Endodermal cell (in vitro differentiated cells): ENCODE measurements around the gene SRA1. TPM values are rescaled to one million over a fixed set of nuclear protein-coding genes. Genes with fewer than 3 reads are reported as not detected.

Source experiments
- DNase-seq: peaks from one replicate; pipeline ENCODE4 v3.0.0-alpha.2; 2017
- H3K27ac ChIP-seq: 2 replicates; pipeline ENCODE4 v1.5.1; 2013; ENCODE audit warnings: mild to moderate bottlenecking, low read depth, low read length, moderate library complexity
- H3K27me3 ChIP-seq: 2 replicates; pipeline ENCODE4 v1.6.1; 2013; ENCODE audit warnings: mild to moderate bottlenecking, low read length, moderate library complexity; ENCODE audit not compliant: insufficient read depth, control insufficient read depth, poor library complexity, severe bottlenecking
- H3K36me3 ChIP-seq: 2 replicates; pipeline ENCODE4 v1.7.0; 2013; ENCODE audit warnings: mild to moderate bottlenecking, low read length, moderate library complexity; ENCODE audit not compliant: control insufficient read depth, insufficient read depth
- H3K4me1 ChIP-seq: one replicate; pipeline ENCODE4 v1.7.0; 2013; ENCODE audit warnings: low read length; ENCODE audit not compliant: control insufficient read depth, insufficient read depth
- H3K4me3 ChIP-seq: 2 replicates; pipeline ENCODE4 v1.5.1; 2013; ENCODE audit warnings: mild to moderate bottlenecking, low read length, moderate library complexity
- H3K9ac ChIP-seq: 2 replicates; pipeline ENCODE4 v1.6.1; 2013; ENCODE audit warnings: mild to moderate bottlenecking, low read length, moderate library complexity; ENCODE audit not compliant: poor library complexity, severe bottlenecking; ENCODE audit errors: extremely low read depth
- H3K9me3 ChIP-seq: 2 replicates; pipeline ENCODE4 v1.6.1; 2013; ENCODE audit warnings: mild to moderate bottlenecking, low read length, moderate library complexity; ENCODE audit not compliant: control insufficient read depth
- H3K27ac Mint-ChIP-seq: 2 replicates; pipeline ENCODE4 v1.8.0; 2020; ENCODE audit warnings: mixed read lengths
- H3K27me3 Mint-ChIP-seq: 2 replicates; pipeline ENCODE4 v1.8.0; 2021; ENCODE audit warnings: mild to moderate bottlenecking, mixed read lengths; ENCODE audit not compliant: insufficient read depth
- H3K36me3 Mint-ChIP-seq: 2 replicates; pipeline ENCODE4 v1.8.0; 2020; ENCODE audit warnings: low read depth, mixed read lengths
- H3K4me1 Mint-ChIP-seq: 2 replicates; pipeline ENCODE4 v1.8.0; 2020; ENCODE audit warnings: mixed read lengths
- H3K4me3 Mint-ChIP-seq: 2 replicates; pipeline ENCODE4 v1.8.0; 2020; ENCODE audit warnings: mild to moderate bottlenecking, moderate library complexity, mixed read lengths
- H3K9me3 Mint-ChIP-seq: 2 replicates; pipeline ENCODE4 v1.8.0; 2020; ENCODE audit warnings: mild to moderate bottlenecking, mixed read lengths
- CTCF ChIP-seq: fragments of 200-600 bp; sonication (generic); conservative IDR thresholded peaks from 2 replicates; pipeline ENCODE4 v1.5.0; 2021; ENCODE audit warnings: antibody characterized with exemption, mild to moderate bottlenecking
- WGBS, 2 experiments: methylation state at CpG; one replicate each; pipeline versions ENCODE4 v1.1.5 to v1.1.7; 2013; ENCODE audit warnings: missing lambda C conversion rate in 2 of 2, mixed read lengths in 1 of 2; ENCODE audit not compliant: insufficient coverage in 1 of 2, insufficient read length in 1 of 2; 5-methylcytosine and 5-hydroxymethylcytosine counted together
- total RNA-seq, 2 donors: library from RNA; stranded (reverse); fragmentation: NEBNext Ultra II Directional in 1 of 2; extraction: Animal tissue kit (Norgen Biotek cat#: 25700) in 1 of 2; gene quantifications; 2 replicates in 1 of 2; 3 replicates in 1 of 2; pipeline ENCODE4 v1.2.1, GENCODE V29; 2021

The SRA1 gene
- total RNA-seq, 2 donors from 2014 or later, result 40.5 to 42.9 TPM

GRCh38 chr5:140555747-140556312 lies 1.4 kb downstream of the SRA1 start:
- peaks cover 22% of the 10 kb centered on the region for H3K4me1 Mint-ChIP-seq
- DNase-seq, result no peak
- H3K36me3 ChIP-seq, result peaks cover 40% of the 10 kb centered on the region
- H3K4me1 ChIP-seq, result no peaks in the 10 kb centered on the region
- 83% methylated on average over 1 of the region's 1 CpG; no CpG with 5 or more reads in 1 of the 2 experiments for WGBS, 2 experiments
- H3K9me3 Mint-ChIP-seq, result no peaks in the 10 kb centered on the region
- H3K27me3 ChIP-seq, result no peaks in the 10 kb centered on the region
- peak overlapping the region; percentile 85 for H3K9ac ChIP-seq
- no peak for TF ChIP-seq CTCF
- H3K27me3 Mint-ChIP-seq, result no peaks in the 10 kb centered on the region
- H3K27ac Mint-ChIP-seq, result no peak overlapping the region
- peak overlapping the region; percentile 85 for H3K4me3 ChIP-seq
- no peak overlapping the region for H3K27ac ChIP-seq
- H3K4me3 Mint-ChIP-seq, result peak overlapping the region; percentile 88
- H3K9me3 ChIP-seq, result no peaks in the 10 kb centered on the region
- H3K36me3 Mint-ChIP-seq, result peaks cover 39% of the 10 kb centered on the region

GRCh38 chr5:140554454-140554853 lies 2.8 kb downstream of the SRA1 start:
- Histone ChIP-seq H3K36me3 (peaks cover 54% of the 10 kb centered on the region), H3K9me3 (no peaks in the 10 kb centered on the region), H3K4me1 (no peaks in the 10 kb centered on the region), H3K27me3 (no peaks in the 10 kb centered on the region), H3K9ac (no peak overlapping the region), H3K27ac (no peak overlapping the region), H3K4me3 (no peak overlapping the region)
- H3K4me3 Mint-ChIP-seq, result no peak overlapping the region
- H3K27ac Mint-ChIP-seq, result no peak overlapping the region
- DNase-seq, result no peak
- 89 to 93% methylated on average over 2 of the region's 2 CpGs for WGBS, 2 experiments
- no peaks in the 10 kb centered on the region for H3K27me3 Mint-ChIP-seq
- TF ChIP-seq CTCF, result no peak
- no peaks in the 10 kb centered on the region for H3K9me3 Mint-ChIP-seq
- peaks cover 22% of the 10 kb centered on the region for H3K4me1 Mint-ChIP-seq
- H3K36me3 Mint-ChIP-seq, result peaks cover 52% of the 10 kb centered on the region

GRCh38 chr5:140553657-140554056 lies 3.6 kb downstream of the SRA1 start:
- no peak for TF ChIP-seq CTCF
- Mint-ChIP-seq H3K36me3 (peaks cover 47% of the 10 kb centered on the region), H3K27ac (peak overlapping the region; percentile 11), H3K9me3 (no peaks in the 10 kb centered on the region), H3K4me1 (peaks cover 27% of the 10 kb centered on the region), H3K4me3 (no peak overlapping the region), H3K27me3 (no peaks in the 10 kb centered on the region)
- Histone ChIP-seq H3K27me3 (no peaks in the 10 kb centered on the region), H3K27ac (no peak overlapping the region), H3K36me3 (peaks cover 62% of the 10 kb centered on the region), H3K4me3 (no peak overlapping the region), H3K4me1 (no peaks in the 10 kb centered on the region), H3K9ac (no peak overlapping the region), H3K9me3 (no peaks in the 10 kb centered on the region)
- WGBS, 2 experiments, result 90 to 97% methylated on average over 1 to 2 of the region's 2 CpGs
- DNase-seq, result no peak
